Adrenal gland (tissue), 5 donors: ENCODE results near the gene CDADC1.

ENCODE experiments used
- CTCF ChIP-seq, 6 experiments: fragments of 450-650 bp in 4 of 6; fragments of 200-600 bp in 2 of 6; sonication (generic) in 1 of 6; IDR thresholded peaks; 1 replicate in 5 of 6; 2 replicates in 1 of 6; pipeline versions ENCODE4 v1.5.1 to v1.8.0; 2016 to 2021; ENCODE audit warnings: antibody characterized with exemption in 6 of 6, mild to moderate bottlenecking in 2 of 6, moderate library complexity in 1 of 6
- POLR2A ChIP-seq, 2 donors: fragments of 450-650 bp; IDR thresholded peaks; one replicate each; pipeline ENCODE4 v1.6.1; 2017; ENCODE audit warnings: antibody characterized with exemption in 2 of 2, mild to moderate bottlenecking in 2 of 2, moderate library complexity in 1 of 2
- donor health status: DM: no; HTN: no; CAD: no.

- TF ChIP-seq CTCF (IDR thresholded peaks at IDR 0.05) (no peak), POLR2A (IDR thresholded peaks at IDR 0.05) (no peak)
Measured at GRCh38 chr13:49287995-49288394, 40.3 kb downstream of the CDADC1 start.
